ENCODE measurements around the gene PRKCZ.

PRKCZ gene

DNA sequence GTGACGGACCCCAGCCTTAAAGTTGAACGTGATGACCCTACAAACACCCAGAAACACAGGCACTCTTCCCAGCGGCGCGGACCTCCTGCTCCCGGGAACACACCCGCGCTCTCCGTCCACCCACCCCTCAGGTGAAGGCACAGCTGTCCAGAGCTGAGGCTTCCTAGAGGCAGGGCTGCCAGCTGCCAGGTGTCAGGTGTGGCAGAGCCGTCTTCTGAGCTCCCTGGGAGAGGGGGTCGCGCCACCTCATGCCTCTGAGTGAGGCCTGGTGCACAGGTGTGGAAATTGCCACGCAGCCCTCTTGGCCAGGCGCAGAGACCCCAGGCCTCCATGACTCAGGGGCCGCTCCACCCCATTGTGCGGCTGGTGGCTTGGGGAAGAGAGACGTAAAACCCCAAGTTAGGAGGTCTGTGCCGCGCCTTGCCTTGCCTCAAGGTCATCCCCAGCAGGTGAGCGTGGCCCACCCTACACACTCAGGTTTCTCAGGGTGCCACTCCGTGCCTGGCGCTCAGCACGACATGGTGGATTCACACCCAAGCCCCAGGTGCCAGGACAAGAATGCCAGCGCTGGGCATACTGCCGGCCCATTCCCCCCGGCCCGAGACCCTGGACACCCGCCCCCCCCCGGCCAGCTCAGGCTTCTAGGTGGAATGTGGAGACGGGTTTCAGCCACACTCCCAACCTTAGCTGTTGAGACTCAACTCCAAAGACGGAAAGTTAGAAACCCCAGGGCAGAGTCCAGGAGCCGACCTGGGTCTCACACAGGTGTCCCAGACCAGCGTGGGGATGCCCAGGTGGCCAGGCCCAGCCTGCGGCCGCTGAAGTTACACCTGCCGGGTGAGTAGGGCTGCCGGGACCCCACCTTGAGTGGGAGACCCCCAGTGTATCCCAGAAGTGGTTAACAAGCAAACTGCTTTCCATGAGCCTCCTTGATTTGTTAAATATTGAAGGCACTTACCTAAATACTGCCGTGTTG is 136.0 kb downstream of the PRKCZ start:
- Mint-ChIP-seq H3K27ac (no peak overlapping the region), H3K27me3 (ENCODE audit: low read depth) (peaks cover 4% of the 10 kb centered on the region), H3K4me1 (peaks cover 10% of the 10 kb centered on the region), H3K36me3 (ENCODE audit: low read depth) (peaks cover 21% of the 10 kb centered on the region), H3K9me3 (no peaks in the 10 kb centered on the region), H3K4me3 (no peak overlapping the region)
- TF ChIP-seq, protein P1, sequence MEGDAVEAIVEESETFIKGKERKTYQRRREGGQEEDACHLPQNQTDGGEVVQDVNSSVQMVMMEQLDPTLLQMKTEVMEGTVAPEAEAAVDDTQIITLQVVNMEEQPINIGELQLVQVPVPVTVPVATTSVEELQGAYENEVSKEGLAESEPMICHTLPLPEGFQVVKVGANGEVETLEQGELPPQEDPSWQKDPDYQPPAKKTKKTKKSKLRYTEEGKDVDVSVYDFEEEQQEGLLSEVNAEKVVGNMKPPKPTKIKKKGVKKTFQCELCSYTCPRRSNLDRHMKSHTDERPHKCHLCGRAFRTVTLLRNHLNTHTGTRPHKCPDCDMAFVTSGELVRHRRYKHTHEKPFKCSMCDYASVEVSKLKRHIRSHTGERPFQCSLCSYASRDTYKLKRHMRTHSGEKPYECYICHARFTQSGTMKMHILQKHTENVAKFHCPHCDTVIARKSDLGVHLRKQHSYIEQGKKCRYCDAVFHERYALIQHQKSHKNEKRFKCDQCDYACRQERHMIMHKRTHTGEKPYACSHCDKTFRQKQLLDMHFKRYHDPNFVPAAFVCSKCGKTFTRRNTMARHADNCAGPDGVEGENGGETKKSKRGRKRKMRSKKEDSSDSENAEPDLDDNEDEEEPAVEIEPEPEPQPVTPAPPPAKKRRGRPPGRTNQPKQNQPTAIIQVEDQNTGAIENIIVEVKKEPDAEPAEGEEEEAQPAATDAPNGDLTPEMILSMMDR (IDR thresholded peaks at IDR 0.05; ENCODE audit: unreplicated experiment in 3 of 3) = no peak

DNA sequence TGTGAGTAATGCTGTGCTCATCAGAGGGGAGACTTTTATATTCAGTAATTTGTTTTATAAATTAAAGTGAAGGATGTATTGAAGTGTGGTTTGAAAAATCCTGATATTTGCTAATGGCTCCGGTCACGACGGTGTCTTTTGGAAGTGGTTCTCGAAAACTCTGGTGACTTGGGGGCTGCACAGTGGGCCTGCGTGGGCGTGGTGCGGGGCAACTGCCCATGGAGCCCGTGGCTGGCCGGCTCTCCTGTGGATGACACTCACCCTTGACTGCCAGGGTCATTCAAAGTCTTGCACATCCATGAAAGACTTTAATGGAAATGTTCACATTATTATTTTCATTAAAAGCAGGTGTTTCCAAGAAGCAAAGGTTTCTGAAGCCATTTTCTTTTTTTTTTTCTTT is 136.7 kb downstream of the PRKCZ start:
- Mint-ChIP-seq H3K4me1 (peaks cover 15% of the 10 kb centered on the region), H3K4me3 (no peak overlapping the region), H3K36me3 (ENCODE audit: low read depth) (peaks cover 24% of the 10 kb centered on the region), H3K27ac (no peak overlapping the region), H3K27me3 (ENCODE audit: low read depth) (peaks cover 4% of the 10 kb centered on the region), H3K9me3 (no peaks in the 10 kb centered on the region)
- TF ChIP-seq, protein P1 (IDR thresholded peaks at IDR 0.05; ENCODE audit: unreplicated experiment in 3 of 3) = no peak

DNA sequence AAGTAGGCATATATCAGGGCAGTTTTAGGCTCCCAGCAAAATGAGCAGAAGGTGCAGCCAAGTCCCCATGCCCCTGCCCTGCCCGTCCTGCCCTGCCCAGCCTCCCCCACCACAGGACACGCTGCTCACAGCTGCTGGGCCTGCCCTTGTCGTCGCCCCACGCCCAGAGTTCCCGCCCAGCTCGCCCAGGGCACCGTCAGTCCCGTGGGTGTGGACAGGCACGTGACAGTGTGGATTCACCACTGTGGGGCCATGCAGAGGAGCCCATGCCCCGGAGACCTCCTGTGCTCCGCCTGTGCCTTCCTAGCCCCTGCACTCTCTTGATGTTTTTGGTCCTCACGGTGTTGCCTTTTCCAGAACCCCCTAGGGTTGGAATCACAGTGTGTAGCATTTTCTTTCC is 137.4 kb downstream of the PRKCZ start:
- Mint-ChIP-seq H3K4me3 (no peak overlapping the region), H3K9me3 (no peaks in the 10 kb centered on the region), H3K4me1 (peaks cover 16% of the 10 kb centered on the region), H3K27me3 (ENCODE audit: low read depth) (peaks cover 4% of the 10 kb centered on the region), H3K27ac (no peak overlapping the region), H3K36me3 (ENCODE audit: low read depth) (peaks cover 22% of the 10 kb centered on the region)
- TF ChIP-seq, protein P1 (IDR thresholded peaks at IDR 0.05; ENCODE audit: unreplicated experiment in 3 of 3) = no peak

DNA sequence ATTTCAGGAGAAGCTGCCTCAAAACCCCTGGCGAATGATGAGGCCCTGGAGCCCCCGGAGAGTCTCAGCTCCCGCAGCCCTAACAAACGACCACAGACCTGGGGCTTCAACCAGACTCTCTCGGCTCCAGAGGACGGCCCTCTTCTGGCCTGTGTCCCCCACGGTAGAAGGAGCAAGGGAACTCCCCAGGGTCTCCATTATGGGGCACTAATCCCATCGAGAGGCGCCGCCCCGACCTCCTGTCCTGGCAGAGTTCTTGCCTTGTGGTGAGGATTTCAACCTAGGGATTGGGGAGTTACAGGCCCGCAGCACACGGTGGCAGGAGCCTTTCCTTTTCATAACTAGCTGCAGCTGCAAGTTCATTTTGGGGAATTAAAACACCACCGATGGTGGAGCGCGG is 138.1 kb downstream of the PRKCZ start:
- H3K27ac Mint-ChIP-seq = peak overlapping the region in 2 of 3 experiments; percentile 28 to 66
- TF ChIP-seq, protein P1 (IDR thresholded peaks at IDR 0.05; ENCODE audit: unreplicated experiment in 3 of 3) = no peak
- no peaks in the 10 kb centered on the region for H3K9me3 Mint-ChIP-seq
- peaks cover 4% of the 10 kb centered on the region for H3K27me3 Mint-ChIP-seq (ENCODE audit: low read depth)
- H3K4me3 Mint-ChIP-seq = peak overlapping the region in 1 of 3 experiments; percentile 29
- H3K4me1 Mint-ChIP-seq = peaks cover 19% of the 10 kb centered on the region
- peaks cover 15% of the 10 kb centered on the region for H3K36me3 Mint-ChIP-seq (ENCODE audit: low read depth)

DNA sequence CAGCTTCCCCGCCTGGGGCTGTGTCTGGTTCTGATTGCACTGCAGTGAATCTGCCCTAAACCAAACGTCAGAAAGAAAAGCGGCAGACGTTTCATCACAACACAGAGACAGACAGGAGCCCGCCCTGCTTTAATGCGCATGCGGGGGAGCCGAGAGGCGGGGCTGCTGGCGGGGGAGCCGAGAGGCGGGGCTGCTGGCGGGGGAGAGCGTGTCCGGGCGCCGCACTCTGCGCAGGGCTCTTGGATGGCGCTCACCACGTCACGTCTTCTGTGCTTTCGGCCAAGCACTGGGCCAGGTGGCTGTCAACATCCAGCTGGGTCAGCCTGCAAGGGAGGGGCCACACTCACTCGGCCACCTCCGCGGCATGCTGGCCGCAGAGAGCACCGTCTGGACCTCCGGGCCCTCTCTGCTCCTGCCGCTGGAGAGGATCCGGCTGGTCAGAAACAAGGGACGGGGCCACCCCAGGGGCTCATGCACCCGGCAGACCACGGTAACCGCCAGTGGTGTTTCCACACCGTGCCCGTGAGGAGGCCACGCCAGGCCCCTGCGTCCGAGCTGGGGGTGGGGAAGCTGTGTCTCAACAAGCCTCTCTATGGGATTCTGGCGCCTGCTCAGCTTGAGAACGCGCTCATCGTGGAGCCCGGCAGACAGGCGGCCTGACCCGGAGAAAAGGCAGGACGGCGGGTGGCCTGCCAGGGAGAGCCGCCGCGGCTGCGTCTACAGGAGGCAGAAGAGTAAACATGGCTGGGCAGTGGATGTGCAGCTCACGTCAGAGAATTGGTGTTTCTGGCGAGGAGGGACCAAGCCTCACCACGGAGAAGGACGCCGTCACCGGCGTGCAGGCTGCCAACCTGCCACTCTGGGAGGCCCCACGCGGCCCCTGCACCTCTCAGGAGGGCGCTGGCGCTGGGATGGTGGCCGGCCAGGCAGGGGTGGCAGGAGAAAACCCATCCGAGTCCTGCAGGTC is 139.5 kb downstream of the PRKCZ start:
- no peaks in the 10 kb centered on the region for H3K9me3 Mint-ChIP-seq
- peaks cover 19% of the 10 kb centered on the region for H3K4me1 Mint-ChIP-seq
- peaks cover 7% of the 10 kb centered on the region for H3K36me3 Mint-ChIP-seq (ENCODE audit: low read depth)
- H3K27me3 Mint-ChIP-seq (ENCODE audit: low read depth) = no peaks in the 10 kb centered on the region
- H3K27ac Mint-ChIP-seq = peak overlapping the region; percentile 90 to 98 (median 96)
- TF ChIP-seq, protein P1 (IDR thresholded peaks at IDR 0.05; ENCODE audit: unreplicated experiment in 3 of 3) = no peak
- peak overlapping the region; percentile 80 to 85 (median 83) for H3K4me3 Mint-ChIP-seq
